M059J (cell line): ENCODE results near the gene TIMM22. TPM values are rescaled to one million over a fixed set of nuclear protein-coding genes. Genes with fewer than 3 reads are reported as not detected.
"Not testable (repeated sequence)": the region's sequence is repeated elsewhere in the genome, so short reads cannot be mapped to it uniquely, and the experiment has no call there.

Experiments used
- DNase-seq: peaks from one replicate; pipeline ENCODE4 v3.0.0-alpha.2; 2012; ENCODE audit warnings: low read depth
- total RNA-seq: library from RNA; depleted of rRNA; stranded (reverse); fragments of >200 nt; shearing (Covaris generic); gene quantifications from 2 replicates; pipeline ENCODE4 v1.2.3, GENCODE V29; 2014

The TIMM22 gene
- total RNA-seq, 1 experiment from 2014 or later = 19.2 TPM

DNA sequence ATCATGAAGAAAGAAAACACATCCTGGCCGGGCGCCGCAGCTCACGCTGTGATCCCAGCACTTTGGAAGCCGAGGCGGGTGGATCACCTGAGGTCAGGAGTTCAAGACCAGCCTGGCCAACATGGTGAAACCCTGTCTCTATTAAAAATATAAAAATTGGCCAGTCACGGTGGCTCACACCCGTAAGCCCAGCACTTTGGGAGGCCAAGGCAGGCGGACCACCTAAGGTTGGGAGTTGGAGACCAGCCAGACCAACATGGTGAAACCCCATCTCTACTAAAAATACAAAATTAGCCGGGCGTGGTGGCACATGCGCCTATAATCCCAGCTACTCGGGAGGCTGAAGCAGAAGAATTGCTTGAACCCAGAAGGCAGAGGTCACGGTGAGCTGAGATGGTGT lies 25.1 kb upstream of the TIMM22 start:
- not testable (repeated sequence) for DNase-seq

DNA sequence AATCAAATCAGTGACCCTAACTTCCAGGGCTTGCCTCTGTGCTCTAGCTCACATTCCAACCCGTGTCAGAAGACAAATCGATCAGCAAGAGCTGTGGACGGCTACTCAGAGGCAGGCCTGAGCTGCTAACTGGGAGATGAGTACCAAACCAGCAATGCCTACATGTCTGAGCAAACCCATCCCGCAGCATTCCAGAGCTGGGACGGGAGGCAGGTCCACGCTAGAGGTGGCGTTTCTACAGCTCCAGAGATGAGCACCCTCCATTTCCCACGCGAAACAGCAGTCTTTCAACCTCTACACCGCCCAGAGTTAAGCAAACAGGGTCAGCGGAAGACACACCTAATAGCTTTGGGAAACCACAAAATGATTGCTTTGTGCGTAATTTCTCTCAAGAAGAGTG lies 23.9 kb upstream of the TIMM22 start:
- no peak for DNase-seq

DNA sequence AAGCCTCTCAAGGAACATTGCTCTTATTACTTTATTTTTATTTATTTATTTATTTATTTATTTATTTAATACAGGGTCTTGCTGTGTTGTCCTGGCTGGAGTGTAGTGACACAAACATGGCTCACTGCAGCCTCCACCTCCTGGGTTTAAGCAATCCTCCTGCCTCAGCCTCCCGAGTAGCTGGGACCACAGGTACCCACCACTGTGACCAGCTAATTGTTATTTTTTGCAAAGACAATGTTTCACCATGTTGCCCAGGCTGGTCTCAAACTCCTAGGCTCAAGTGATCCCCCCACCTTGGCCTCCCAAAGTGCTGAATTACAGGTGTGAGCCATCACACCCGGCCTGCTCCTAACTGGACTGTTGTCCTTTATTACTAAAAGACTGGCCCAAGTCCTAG lies 22.2 kb upstream of the TIMM22 start:
- DNase-seq = not testable (repeated sequence)

DNA sequence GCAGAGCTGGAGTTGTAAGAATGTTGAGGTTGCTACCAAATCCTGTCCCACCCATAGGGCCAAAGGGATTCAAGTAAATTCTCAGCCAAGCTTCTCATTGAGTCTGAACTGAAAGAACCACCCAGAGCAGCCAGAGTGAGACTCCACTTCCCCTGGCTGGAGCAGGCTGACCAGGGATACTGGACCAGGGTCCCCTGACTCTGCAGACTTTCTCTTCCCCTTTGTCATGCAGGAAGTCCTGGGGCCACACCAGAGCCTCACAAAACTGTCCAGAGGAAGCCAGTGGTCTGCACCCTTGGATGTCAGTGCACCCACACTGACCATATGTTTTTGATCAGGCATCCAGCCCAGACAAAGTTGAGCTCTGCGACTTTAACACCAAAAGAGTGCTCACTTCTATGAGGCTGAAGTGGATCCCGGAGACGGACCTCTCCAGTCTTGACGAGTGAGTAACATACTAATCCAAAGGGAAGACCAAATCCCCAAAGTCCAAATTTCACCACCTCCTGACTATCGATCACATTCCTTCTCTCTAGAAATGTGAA lies 21.5 kb upstream of the TIMM22 start:
- DNase-seq = no peak

DNA sequence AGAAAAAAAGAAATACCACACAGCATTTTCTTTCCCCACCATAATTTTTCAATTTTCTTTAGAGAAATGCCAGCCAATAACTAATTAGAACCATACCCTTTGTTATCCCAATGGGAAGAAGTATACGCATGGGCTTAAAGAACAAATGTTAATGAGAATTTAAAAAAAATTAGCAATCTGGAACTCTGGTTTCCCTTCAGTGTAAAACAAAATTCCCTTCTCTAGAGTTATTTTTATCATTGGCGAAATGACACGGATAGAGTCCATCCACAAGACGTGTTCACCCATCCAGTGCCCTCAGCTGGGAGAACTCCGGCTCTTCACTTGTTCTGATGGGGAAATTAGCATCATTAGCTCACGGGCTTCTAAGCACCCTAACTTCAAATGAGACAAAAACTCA lies 20.6 kb upstream of the TIMM22 start:
- DNase-seq = no peak

DNA sequence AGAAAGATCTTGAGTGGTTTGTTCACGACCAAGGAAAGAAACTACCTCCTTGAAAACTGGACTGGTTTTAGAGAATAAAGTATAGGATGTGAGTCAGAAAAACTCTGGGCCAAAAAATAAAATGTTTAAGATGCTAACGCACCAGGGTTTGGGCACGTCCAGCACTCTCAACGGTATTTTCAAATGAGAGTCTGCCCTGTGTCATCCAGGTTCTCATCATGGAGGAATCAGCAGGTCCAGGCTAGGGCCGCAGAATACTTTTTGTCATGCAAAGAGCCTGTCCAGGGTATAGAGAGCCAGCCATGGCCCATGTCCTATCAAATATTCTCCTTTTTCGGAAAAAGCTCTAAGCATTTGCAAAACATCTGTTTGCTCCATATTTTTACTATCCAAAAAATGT lies 19.8 kb upstream of the TIMM22 start:
- no peak for DNase-seq

DNA sequence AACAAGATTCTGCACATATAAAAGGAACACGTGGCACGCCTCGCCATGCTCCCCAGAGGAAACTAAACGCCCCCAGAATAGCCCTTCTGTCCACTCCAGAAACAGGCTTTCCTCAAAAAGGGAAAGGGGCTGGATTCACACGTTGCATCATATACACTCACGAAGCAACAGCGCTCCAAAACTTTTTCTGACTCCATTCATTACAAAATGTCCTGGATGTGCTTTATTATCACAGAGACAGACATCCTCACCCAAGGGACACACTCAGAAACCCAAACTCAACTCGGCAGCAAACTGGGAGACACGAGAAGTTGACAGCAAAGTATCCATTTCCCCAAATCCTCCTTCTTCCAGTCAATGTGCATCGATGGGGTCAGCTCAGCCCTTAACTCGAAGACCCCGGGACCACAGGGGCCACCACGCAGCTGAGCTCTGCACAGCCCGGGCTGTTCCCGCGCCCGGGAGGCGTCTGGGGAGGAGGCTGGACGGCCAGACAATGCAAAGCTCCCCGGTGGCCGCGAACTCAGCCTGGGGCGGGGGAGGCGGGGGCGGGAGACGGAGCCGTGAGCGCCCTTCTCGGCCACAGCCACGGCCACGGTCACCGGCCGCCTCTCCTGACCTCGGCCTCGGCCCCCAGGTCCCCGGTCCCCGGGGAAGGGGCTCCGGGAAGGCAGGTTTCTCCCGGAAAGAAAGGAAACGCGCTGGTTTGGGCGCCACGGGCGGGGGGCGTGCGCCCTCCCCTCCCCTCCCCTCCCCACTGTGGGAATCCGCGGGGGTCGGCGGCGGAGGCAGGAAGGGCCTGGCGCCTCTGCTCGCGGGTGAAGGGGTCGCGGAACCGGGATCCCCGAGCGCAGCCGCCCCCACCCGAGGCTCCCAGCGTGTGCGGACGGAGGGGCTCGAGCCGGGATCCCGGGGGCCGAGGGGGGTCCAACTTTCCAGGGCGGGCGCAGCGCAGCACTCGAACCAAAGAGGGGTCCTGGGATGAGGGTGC lies 18.5 kb upstream of the TIMM22 start:
- DNase-seq = peak; percentile 35

DNA sequence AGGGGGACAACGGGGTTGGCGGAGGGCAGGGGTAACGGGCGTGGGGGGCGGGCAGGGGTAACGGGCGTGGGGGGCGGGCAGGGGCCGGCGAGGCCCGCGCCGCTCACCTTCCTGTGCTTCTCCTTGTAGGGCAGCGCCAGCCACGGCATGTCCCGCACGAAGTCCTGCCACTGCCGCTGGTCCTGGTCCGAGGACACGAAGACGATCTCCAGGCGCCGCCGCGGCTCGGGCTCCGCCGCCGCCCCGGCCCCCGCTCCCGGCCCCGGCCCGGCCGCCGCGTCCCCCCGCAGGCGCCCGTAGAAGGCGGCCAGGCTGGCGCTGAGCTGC lies 17.8 kb upstream of the TIMM22 start:
- DNase-seq = no peak

DNA sequence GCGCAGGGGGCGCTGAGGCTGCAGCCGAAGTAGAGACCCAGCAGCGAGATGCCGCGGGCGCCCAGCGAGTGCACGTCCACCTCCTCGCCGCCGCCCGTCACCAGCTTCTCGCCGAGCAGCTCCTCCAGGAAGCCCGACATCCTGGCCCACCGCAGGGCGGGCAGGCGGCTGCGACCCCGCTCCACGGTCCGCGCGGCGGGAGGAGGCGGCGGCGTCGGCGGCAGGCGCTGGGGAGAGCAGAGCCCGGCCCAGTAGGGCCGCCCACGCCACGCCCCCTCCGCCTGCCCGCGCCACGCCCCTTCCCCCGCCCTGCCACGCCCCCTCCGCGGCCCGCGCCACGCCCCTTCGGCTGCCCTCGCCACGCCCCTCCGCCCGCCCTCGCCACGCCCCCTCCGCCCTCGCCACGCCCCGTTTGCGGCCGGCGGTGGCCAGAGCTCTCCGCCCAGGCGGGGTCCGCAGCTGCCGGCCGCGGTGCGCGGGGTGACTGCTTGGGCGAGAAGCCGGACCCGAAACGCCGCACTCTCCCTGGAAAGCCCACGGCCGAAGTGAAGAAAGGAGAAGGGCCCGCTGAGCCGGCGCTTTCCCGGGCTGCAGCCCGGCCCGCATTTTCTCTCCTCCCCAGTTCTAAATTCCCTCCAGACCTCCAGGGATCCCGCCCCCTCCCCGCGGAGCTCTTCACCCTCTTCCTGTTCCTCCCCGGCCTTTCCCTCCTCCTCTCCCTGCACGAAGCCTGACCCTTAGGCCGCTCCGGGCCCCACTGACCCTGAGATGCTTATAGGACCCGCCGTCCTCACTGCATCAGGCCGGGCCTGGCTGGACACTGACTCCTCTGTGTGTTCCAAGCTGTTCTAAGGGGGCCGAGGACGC lies 17.2 kb upstream of the TIMM22 start, which contains the start of gene NXN:
NXN (minus strand) TSS at position 238 of the 867 bp plus-strand sequence.
- DNase-seq = peak; percentile 55

DNA sequence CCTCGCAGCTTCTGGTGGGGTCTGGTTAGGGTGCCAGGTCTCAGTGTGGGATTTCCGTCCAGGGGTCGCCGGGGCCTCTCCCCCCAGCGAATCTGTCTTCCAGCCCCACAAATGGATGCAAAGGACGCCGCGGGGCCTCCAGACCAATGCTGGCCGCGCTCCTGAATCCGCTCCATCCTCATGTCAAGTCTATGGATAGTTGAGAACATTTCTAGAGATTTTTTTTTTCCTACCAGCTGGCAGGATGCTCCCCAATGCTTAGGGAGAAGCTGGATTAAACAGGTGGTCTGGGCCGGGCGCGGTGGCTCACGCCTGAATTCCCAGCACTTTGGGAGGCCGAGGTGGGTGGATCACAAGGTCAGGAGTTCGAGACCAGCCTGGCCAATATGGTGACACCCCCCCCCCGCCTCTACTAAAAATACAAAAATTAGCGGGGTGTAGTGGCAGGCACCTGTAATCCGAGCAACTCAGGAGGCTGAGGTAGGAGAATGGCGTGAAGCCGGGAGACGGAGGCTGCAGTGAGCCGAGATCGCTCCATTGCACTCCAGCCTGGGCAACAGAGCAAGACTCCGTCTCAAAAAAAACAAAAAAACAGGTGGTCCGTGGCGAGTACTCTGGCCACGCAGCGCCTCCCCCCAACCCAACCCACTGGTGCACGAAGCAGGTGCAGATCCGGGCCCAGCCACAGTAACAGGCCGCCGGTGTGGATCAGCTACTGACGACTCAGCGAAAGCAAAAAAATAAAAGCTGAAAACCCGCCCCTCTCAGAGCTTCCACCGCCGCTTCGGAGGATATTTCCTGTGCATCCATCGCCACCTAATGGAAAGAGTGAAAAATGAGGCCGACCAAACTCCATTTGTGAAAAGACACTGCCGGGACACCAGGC lies 16.3 kb upstream of the TIMM22 start:
- DNase-seq = peak; percentile 87

DNA sequence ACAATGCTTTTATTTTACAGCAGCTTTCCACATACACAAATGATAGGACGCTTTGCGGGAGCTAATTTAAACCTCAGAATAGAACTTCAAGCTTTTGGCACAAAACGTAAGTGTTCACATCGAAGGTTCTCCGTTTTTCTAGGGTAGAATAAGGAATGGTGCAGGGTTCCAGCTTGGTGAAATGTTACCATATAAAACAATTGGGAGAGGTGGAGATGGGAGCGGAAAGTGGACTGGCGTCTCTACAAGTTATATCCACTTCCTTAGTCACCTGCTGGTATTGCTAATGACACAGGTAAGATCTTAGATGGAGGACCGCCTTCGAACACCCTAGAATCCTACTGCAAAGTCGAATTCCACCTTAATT lies 15.7 kb upstream of the TIMM22 start:
- no peak for DNase-seq

DNA sequence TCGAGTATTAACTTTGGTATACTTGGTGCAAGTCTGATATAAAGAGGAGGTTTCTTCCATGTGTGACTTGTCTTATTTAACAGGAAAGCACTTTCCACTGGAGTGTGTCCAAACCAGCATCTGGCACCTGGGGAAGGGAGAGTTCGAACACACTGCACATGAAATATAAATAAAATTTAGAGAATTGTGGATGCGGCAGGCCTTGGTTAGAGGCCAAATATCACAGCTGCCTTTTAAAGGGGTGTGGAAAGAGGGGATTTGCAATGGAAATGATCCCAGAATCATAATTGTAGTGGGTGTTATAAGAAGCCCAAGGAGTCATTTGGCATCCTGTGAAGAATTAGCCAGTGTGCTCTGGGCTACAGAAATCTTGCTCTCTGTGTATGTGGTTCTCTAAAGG lies 13.0 kb upstream of the TIMM22 start:
- no peak for DNase-seq

DNA sequence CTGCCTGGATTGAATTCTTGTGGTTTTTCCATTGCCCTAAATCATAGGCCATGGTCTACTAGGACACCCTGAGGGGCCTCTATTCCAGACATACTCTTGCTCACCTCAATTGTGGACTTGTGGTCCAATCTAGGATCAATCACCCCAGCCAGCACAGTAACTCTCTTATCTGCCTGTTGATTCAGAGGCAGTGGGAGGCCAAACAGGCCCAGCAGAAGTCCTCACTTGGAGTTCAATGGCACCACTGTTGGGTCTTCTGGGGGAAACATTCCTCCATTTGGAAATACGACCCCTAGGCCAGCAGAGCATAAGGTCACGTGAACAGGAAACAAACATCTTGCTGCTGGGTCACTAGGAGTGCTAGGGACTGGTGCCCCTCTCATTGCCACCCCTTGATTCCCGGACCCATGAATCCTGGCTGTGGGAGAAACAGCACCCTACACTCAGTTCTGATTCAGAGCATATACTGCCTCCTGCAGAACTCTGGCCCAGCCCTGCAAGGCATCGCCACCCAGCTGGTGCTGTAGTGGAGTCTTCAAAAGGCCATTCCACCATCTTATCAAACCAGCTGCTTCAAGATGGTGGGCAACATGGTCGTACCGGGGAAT lies 10.5 kb upstream of the TIMM22 start:
- no peak for DNase-seq

DNA sequence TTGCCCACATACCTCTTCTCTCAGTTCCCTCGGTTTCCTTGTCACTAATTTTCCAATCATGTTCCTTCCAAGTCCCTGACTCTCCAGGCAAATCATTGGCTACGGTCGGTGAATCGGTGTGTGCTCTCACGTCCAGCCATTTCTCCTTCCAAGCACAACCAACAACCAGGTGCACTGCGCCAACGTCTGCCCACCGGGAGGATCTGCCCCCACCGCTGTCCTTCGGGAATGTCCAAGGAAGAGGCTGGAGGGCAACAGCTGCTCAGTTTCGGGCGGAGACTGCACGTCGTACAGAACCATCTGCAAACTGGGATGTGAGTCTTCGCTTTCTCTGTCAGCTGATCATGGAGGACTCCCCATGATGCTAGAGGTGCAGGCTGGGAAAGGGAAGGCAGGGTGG lies 9.0 kb upstream of the TIMM22 start:
- no peak for DNase-seq

DNA sequence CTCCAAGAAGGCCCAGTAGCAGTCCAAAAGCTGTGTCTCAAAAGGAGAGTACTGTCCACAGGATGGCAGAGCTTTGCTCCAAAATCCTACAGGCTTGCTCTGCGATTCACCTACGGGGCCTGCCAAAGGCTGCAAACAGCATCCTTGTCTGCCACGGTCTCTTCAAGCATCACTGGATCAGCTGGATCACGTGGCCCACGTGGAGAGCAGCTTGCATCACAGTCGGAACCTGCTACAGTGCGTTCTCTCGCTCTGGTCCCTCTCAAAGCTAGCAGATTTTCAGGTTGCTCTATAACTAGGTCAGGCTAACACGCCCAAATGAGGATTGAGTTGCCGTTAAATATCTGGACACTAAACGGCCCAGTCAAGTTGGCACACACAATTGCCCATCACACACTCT lies 8.4 kb upstream of the TIMM22 start:
- no peak for DNase-seq

DNA sequence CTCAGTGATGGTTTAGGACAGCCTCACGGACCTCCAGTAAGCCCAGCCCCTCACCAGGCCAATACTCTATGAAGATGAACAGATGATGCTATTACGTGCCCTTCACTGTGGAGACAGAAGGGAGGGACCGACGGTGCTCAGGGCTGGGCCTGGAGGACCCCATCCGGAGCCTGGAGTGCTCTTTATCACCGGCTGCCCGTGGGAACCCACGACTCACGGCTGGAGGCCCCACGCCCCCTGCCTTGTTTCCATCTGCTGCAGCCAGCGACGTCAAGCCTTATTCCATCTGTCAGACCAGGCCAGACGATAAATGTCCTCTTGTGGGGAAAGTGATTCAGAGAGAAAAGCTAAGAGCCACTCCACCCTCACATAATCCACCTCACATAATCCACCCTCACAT lies 4.0 kb upstream of the TIMM22 start:
- DNase-seq = no peak

DNA sequence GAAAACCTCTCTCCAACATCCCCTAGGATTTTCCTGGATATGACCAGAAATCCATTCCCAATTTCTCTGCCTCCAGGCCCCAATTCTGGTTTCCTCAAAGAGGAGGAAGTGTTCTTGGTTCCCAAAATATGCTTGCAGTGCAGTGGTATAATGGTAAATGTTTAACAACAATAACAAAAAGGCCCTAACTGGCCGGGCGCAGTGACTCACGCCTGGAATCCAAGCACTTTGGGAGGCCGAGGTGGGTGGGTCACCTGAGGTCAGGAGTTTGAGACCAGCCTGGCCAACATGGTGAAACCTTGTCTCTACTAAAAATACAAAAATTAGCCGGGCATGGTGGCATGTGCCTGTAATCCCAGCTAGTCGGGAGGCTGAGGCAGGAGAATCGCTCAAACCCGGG lies 1.6 kb upstream of the TIMM22 start:
- not testable (repeated sequence) for DNase-seq

DNA sequence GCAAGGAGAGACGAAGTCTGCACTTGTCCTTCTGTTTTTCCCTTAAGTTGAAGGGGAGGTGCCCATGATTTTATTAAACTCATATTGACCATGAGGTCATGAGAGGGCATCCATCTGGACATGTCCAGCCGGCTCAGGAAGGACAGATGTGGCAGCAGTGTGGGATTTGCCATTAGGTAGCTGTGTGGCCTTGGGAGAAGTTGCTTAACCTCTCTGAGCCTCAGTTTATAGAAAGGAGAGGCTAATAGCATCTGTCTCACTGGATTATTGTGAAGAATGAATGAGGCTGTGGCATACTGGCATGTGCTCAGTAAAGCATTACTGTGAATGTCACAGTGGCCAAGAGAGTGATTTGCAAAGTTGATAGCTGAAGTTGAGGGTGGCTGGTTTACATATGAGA lies 1.2 kb downstream of the TIMM22 start:
- no peak for DNase-seq

DNA sequence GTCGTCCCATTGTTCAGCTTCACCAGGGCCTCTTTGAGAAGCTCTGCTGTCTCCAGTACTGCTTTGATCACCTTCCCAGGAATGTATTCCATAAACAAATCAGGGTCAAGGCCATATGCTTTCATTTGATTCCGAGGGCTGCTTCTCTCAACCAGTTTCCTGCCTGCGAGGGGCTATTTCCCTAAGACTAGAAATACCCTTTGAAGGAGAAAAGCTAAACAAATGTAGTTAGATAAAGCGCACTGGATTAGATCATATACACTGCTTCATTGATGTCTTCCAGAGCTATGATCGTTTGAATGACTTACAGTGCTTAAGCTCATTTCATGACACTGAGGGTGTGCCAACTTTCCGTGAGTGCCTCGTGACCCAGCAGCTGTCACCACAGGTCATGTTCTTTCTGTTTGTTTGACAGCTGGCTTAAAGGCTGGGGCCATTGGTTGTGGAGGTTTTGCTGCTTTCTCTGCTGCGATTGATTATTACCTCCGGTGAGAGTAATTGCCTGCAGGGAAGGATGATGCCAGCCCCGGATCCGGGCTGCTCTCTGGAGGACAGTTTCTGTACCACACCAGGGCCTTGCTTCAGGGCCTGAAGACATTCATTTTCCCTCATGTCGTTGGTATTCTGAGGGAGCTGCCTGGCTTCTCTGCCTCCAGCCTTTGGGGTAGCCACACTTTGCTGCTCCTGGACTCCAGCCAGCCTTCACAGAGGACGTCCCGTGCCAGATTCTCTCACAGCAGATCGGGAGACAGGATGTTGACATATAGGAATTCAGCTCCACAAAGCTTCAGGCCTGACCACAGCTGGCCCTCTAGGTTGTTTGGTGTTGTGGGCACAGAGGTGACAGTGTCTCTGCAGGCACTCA lies 3.9 kb downstream of the TIMM22 start:
- peak; percentile 73 for DNase-seq
